Measurements from ENCODE around the gene GALNT17.

The GALNT17 gene

DNA sequence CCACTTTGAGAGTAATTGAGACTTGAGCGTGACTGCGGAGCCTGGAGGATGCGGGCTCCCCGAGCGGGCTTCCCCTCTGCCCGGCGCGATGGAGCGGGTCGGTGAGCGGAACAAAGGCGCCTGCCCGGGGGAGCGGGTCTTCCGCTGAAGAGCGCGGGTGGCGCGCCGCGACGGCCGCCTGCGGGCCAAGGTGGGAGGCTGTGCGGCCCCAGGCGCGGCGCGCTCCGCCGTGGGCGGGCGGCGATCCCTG, at the start of gene GALNT17:
Gene GALNT17 (plus strand): TSS at position 18 of the 250 bp plus-strand sequence.
- DNase-seq (ENCODE audit: low read depth): no peak

DNA sequence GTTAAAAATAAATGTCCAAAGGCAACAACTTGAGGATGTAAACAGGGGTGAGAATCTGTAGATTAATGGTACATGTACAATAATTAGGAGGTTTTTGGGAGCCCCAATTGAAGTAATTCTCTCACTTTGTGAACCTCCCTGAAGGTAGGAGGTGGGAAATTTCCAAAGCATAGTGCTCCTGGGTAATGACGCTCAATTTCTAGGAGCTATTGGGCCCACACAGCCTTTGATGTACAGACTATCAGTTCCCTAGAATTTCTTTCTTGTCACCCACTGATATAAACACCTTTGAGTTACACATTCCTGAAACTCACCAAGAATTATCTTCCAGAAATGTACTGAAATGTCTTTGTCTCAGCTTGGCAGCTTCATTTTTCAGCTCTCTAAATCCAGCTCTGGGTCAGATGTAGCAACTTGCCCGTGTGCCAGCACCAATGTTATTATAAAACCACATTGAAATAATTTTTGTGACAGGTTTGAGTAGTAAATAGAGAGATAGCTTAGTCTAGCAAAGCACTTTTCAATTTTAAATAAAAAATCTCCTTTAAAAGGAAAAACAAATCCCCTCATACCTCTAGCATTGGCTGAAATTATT, 36.6 kb upstream of the GALNT17 start:
- no peak for DNase-seq (ENCODE audit: low read depth)

- DNase-seq (ENCODE audit: low read depth): no peak
These were observed 35.6 kb upstream of the GALNT17 start for GRCh38 chr7:71096351-71096750.

- no peak for DNase-seq (ENCODE audit: low read depth)
These were observed 25.7 kb upstream of the GALNT17 start for GRCh38 chr7:71106226-71106625.

- DNase-seq (ENCODE audit: low read depth): no peak
These were observed 19.5 kb upstream of the GALNT17 start for GRCh38 chr7:71112436-71112835.

DNA sequence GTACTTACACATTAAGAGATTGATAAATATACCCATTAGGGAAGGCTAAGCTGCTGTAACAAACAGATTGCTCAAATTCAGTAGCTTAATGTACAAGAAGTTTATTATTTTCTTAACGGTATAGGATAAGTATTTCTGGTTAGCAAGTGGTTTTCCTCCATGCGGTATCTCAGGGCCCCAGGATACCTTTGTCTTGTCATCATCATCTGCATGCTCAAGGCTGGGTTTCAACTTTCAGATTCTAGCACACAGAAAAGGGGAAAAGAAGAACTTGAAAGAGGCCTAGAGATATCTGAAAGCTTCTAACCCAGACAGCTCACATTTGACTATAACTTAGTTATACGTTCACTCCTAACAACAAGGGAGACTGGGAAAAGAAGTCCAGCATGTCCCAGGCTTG, 11.8 kb upstream of the GALNT17 start:
- no peak for DNase-seq (ENCODE audit: low read depth)

DNA sequence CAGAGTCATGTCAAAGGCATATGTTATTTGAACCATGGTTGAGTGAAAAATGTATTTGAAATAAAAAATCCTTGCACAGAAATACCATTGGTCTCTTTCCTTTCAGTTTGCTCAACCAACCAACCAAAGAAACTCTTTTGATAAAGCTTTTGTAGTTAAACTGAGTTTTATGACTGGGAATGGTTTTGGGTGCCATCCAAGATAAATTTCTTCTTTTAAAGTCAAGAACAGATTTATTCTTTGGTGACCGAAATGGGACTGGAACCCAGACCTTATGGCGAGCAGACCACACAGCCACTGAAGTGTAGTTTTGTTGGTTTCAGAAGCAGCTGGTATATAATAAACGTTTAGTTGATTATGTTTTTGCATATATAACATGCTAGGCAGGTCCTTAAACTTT, 2.8 kb upstream of the GALNT17 start:
- no peak for DNase-seq (ENCODE audit: low read depth)

DNA sequence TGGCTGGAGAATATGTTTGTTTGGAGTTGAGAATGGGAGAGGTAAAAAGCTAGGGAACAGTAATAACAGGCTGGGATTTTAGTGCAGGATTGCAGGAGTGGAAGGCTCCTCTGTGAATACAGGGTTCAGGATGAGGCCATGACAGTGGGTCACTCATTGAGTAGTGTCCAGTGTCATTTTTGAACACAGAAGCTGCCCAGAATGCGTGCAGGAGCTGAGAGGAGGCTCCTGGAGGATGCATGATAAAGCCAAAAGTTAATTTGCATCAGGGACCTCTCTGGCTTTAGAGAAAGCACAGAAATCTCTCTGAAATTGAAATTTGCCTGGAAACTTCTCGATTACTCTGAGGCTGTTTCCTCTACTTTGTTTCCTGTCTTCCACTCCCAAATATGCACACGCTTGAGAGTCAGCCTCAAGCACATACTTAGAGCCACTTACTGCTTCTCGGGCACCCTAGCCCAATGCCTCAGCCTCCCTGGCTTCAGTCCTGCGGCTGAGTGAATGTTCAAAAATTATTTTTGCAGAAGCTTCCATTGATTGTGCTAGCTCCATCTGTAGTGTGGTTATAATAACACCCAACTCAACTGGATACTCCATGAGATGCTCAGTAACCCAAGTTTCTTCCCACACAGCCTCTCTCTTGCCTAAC, 1.8 kb upstream of the GALNT17 start:
- DNase-seq (ENCODE audit: low read depth): no peak

DNA sequence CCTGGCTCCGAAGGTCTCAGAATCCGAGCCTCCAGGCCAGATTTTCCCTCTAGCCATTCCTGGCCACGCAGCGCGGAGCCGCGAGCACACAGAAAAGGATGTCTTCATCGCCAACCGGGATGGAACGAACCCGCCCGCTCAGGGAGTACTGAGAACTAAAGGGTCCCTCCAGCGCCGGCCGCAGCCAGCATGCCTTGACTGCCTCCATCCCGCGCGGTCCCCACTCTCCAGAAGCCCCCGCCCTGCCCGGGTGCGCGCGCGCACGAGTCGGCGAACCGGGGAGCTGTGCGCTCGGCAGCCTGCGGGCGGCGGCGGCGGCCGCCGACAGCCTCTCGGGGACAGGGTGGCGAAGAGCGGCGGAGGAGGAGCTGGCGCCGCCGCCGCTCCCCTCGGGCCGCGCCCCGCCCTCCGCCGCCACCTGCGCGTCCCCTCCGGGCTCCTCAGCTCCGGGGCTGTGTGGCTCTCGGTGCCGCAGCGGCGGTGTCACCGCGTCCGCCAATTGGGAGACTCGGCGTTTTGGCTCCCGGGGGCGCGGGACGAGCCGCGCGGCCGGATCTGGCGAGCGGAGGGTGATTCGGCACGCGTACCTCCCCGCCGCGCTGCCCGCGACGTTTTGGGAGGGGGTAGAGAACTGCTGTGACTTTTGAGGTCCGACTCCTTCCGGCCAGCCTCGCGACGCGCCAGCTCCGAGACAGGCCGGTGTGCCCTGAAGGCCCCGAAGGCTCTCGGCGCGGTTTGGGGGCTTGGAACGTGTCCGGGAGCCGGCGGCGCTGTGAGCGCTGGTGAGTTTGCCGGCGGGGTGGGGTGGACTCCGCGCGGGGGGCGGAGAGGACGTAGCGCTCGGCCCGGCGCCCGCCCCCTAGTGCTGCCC, 453 bp upstream of the GALNT17 start:
- DNase-seq (ENCODE audit: low read depth): no peak

- DNase-seq (ENCODE audit: low read depth): no peak
These were observed 660 bp downstream of the GALNT17 start for GRCh38 chr7:71132377-71133231.

GRCh38 chr7:71133232-71133622, 1.3 kb downstream of the GALNT17 start:
- DNase-seq (ENCODE audit: low read depth): no peak

GRCh38 chr7:71133856-71134255, 1.9 kb downstream of the GALNT17 start:
- DNase-seq (ENCODE audit: low read depth): no peak

GRCh38 chr7:71135116-71135515, 3.2 kb downstream of the GALNT17 start:
- no peak for DNase-seq (ENCODE audit: low read depth)

- no peak for DNase-seq (ENCODE audit: low read depth)
These were observed 3.7 kb downstream of the GALNT17 start for GRCh38 chr7:71135663-71136062.

DNA sequence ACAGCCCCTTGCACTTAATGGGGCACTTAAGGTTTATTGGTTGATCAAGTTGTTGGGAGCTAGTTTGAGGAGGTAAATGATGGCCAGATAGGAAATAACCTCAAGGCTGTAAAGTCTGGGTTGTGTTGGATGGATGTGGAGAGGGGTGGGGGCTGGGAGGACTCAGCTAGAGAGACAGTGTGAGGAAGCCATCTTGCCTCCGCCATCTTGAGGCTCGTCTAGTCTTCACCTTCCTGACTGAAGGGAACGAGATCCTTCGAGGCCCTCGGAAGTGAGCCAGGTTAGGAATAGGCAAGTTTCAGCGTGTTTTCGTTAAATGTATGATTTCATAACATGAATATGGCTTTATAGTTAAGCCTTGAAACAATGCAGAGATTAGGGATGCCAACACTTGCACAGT, 5.5 kb downstream of the GALNT17 start:
- no peak for DNase-seq (ENCODE audit: low read depth)

- no peak for DNase-seq (ENCODE audit: low read depth)
These were observed 8.3 kb downstream of the GALNT17 start for GRCh38 chr7:71140264-71140663.

GRCh38 chr7:71144963-71145362, 13.0 kb downstream of the GALNT17 start:
- DNase-seq (ENCODE audit: low read depth): no peak

GRCh38 chr7:71145906-71146901, 14.3 kb downstream of the GALNT17 start:
- no peak for DNase-seq (ENCODE audit: low read depth)

DNA sequence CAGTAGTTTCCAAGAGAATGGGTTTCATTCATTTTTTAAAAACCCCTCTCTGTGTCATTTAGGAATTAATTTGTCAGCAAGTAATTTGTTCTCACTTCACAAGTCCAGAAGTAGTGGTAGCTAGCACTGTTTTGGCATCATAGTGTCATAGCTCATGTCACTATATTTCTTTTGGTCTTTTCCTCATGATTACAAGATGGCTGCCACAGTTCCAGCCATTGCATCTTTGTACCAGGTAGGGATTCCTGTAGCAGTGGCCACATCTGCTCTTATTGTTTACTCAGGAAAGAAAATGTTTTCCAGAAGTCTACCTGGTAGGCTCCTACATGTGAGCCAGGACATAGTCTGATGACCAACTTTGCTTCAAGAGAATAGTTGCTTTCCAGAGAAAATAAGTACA, 16.2 kb downstream of the GALNT17 start:
- no peak for DNase-seq (ENCODE audit: low read depth)

DNA sequence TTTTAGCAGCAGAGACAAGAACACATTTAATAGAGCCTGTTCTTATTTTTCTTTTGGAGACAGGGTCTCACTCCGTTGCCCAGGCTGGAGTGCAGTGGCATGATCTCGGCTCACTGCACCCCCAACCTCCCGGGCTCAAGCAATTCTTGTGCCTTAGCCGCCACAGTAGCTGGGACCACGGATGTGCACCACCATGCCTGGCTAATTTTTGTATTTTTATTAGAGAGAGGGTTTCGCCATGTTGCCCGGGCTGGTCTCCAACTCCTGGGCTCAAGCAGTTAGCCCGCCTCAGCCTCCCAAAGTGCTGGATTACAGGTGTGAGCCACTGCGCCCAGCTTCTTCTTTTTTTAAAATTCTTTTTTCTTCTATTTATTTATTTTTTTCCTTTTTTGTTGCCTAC, 23.3 kb downstream of the GALNT17 start:
- no peak for DNase-seq (ENCODE audit: low read depth)

GRCh38 chr7:71157757-71158156, 25.8 kb downstream of the GALNT17 start:
- no peak for DNase-seq (ENCODE audit: low read depth)
